GM18868 (cell line): ENCODE data around the gene SGK1.
A peak's percentile ranks its signal among the peaks of the same experiment; 100 is the strongest.

Source experiments
- ATAC-seq: cut with Tn5 transposase; IDR thresholded peaks from one replicate; pipeline ENCODE4 v1.9.1; 2021; ENCODE audit warnings: mild to moderate bottlenecking, moderate library complexity; ENCODE audit not compliant: unreplicated experiment

The SGK1 gene

GRCh38 chr6:134173936-134174671 is 143.8 kb downstream of the SGK1 start:
- no peak for ATAC-seq

GRCh38 chr6:134173366-134173725 is 144.6 kb downstream of the SGK1 start:
- ATAC-seq, result no peak

- no peak for ATAC-seq
Measured at GRCh38 chr6:134172706-134173365, 145.1 kb downstream of the SGK1 start.

GRCh38 chr6:134172020-134172705 is 145.7 kb downstream of the SGK1 start:
- ATAC-seq, result no peak

DNA sequence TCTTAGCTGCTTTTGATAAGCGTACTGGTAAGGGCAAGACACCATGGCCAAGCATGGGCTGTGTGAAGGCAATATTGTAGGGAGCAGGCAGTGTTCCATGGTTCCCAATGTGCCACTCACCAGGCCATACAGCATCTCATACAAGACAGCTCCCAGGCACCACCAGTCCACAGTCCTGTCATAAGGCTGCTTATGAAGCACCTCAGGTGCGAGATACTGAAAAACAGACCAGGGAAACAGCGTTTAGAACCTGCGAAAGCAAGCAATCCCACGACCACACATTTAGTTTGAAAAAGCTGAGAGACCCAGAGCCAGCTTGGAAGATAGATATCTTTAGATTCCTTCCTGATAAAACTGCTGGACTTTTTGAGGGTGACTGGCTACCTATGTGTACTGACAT is 146.4 kb downstream of the SGK1 start:
- no peak for ATAC-seq

DNA sequence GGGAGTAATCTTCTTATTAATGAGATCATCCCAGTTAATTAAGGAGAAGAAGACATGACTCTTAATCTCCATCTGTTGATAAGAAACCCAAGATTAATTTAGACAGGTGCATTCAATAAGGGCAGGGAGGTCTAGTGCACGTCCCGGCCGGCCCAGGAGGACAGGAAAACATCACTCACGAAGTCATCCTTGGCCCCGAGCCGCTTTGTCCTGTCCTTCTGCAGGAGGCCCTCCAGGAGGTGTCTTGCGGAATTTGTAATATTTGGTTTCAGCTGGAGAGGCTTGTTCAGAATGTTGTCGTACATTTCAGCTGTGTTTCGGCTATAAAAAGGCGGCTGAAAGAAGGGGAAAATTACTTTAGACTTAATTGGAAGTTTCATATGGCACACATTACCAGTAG is 147.1 kb downstream of the SGK1 start:
- no peak for ATAC-seq

- no peak for ATAC-seq
Measured at GRCh38 chr6:134169871-134170486, 147.9 kb downstream of the SGK1 start.

- ATAC-seq, result no peak
Measured at GRCh38 chr6:134168590-134169208, 149.2 kb downstream of the SGK1 start.

DNA sequence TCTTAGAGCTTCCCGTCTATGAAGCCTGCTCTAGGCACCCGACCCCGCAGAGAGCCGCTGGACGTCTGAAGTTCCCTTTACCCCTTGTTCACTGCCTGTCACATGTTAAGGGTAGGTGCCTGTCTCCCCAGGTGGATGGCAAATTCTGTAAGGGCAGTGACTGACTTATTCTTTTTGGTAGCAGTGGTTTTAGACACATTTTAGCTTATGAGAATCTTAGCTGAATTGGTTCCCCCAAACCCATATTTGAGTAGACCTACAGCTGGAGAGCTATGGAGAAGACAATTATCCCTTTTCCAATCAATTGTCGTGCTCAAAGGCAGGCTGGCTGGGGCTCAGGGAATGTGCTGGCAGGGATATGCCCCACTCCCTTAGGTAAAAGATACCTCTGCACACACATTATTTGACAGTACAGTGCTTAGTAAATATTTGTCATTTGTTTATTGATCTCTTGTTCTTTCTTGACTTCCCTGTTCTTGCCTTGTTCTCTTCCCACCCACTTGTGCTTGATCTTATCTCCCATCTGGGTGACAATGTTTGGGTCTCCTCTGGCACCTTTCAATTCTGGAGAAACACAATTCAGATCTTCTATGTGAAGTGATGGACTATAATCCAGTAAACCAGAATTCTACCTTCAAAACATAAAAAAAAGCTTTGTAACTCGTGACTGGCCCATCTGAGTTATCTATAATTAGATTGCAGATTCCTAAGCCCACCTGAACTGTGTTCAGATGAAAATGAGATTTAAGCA is 151.2 kb downstream of the SGK1 start:
- no peak for ATAC-seq

DNA sequence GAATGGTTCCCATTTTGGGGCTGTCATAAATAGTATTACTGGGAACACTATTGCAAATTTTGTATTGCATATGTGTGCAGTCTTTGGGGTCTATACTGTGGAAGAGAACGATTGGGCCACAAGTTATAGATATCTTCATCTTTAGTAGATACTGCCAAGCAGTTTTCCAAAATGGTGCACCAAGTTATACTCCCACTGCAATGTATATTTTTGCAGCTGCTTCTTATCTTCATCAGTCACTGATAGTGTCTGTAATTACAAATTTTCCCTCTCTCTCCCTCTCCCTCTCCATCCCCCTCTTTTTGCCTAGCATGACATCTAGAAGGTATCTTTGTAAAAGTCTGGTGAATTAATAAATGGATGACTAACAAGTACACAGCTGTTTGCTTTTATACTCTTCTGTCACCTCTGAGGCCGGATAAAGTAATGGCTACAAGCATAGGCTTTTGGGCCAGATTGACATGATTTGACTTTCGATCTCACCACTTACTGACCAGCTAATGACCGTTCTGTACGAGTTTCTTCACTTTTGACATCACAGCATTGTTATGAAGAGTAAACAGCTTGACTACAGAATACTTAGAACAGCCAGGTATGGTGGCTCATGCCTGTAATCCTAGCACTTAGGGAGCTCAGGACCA is 152.2 kb downstream of the SGK1 start:
- no peak for ATAC-seq

- no peak for ATAC-seq
Measured at GRCh38 chr6:134164300-134164699, 153.6 kb downstream of the SGK1 start.

DNA sequence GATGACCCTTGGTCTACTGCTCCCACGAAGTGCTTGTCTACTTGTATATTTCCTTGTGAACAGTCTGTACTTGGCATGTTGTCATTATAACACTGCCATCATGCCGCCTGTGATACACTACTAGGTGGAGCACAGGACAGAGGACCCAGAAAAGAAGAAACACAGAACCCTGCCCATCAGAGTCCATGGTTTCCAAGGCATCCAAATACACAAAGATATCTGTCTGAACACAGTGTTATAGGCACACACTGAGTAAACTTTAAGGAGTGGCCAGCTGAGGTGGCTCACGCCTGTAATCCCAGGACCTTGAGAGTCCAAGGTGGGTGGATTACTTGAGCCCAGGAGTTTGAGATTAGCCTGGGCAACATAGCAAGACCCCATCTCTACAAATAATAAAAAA is 155.0 kb downstream of the SGK1 start:
- ATAC-seq, result no peak

DNA sequence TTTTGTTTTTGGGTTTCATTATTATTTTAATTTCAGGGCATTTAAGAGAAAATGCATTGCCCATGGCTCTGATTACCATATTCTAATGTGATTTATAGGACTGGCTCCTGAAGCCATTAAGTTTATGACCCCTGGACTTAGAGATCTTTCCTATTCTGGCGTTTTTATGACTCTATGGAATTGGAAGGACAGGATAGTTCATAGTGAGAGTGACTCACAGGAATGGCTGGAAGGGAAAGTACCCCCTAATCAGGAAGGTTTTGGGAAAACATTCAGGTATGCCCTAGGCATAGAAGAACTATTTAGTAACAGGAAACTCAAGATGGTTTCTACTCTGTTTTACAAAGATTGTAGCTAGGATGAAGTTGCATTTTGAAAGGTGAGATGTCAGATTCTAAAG is 156.9 kb downstream of the SGK1 start:
- no peak for ATAC-seq

DNA sequence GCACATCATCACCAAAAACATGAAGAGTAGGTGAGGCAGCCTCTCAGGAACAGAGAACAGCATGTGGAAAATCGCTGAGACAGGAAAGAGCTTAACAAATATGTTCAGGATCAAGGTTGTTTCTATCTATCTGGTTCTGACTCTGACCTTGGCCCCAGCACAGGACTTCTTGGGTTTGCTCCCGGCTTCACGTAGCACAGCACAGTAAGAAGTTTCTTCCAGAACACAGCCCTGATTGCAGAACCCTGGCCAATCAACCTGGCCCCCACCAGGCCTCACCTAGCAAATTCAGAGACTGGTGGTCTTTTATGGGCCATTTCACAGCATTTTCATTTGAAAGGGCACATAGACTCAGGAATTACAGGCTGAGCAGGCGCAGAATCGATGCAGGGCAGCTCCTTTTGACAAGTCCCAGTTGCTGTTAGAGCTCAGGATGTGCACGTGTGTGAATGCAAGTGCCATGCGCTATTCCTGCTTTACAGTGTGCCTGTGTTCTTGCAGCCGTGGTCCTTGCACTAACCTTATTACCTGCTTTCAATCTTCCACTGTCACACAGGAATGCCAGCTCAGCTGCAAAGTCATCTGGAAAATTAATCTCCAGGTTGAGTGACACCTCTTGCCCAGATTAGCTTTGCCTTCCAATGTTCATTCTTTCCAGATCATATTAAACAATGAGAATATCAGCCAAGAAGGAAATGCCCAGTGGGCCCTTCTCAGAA is 165.0 kb downstream of the SGK1 start:
- ATAC-seq, result no peak

DNA sequence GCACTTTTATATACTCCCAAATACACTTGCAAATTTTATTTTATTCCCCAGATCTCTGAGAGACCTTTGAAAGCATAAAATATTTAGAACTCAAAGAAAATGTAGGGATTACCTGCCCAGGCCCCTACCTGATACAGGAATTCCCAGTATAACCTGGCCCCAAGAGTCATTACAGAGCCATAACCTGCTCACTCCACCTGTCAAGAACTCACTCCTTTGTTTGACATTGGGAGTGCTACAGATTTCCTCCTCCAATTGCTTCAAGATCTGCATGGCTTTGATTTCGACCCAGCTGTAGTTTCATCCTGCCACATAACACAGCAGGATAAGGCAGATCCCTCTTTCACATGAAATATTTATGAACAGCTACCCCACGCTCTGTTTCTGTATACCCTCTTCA is 169.3 kb downstream of the SGK1 start:
- no peak for ATAC-seq

GRCh38 chr6:134147034-134147533 is 170.8 kb downstream of the SGK1 start:
- no peak for ATAC-seq

- no peak for ATAC-seq
Measured at GRCh38 chr6:134146268-134147033, 171.5 kb downstream of the SGK1 start.

DNA sequence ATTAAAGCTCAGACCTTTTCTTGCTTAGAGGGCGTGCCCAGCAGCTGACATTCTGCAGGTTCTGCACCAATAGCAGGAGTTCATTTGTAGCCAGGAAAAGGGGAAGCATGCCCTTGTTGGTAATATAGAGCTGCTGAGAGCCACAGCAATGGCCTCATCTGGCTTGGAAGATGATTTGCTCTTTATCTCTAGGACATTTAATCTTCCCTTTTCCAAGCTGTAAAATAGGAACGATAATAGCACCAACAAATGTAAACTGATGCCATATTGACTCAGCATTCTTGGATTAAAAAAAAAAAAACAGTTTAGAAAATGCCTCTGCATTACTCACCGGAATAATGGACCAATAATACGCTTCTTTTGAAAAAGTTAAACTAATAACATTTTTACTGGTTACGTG is 172.1 kb downstream of the SGK1 start:
- ATAC-seq, result peak; percentile 76
